PC-3 (cell line): ENCODE results near the gene MESP2.

Experiments
- CTCF ChIP-seq: fragments of 300-600 bp; sonication (generic); conservative IDR thresholded peaks from 2 replicates; pipeline ENCODE4 v1.5.1; 2017; ENCODE audit warnings: antibody characterized with exemption, low read depth, mild to moderate bottlenecking, low read length
- EZH2 ChIP-seq: fragments of 300-600 bp; sonication (generic); IDR thresholded peaks from one replicate; pipeline ENCODE4 v1.6.1; 2017; ENCODE audit warnings: antibody characterized with exemption, mild to moderate bottlenecking, low read length; ENCODE audit not compliant: unreplicated experiment
- EZH2phosphoT487 ChIP-seq: fragments of 300-600 bp; sonication (generic); IDR thresholded peaks from 2 replicates; pipeline ENCODE4 v1.6.1; 2018; ENCODE audit warnings: mild to moderate bottlenecking, antibody characterized with exemption, low read length, borderline replicate concordance

- no peak for TF ChIP-seq CTCF
- no peak for TF ChIP-seq EZH2
- no peak for TF ChIP-seq EZH2phosphoT487
Measured at GRCh38 chr15:89787944-89788343, 11.8 kb downstream of the MESP2 start.
